ENCODE results near the gene RNF220.

GRCh38 chr1:44620072-44620471 lies 215.0 kb downstream of the RNF220 start:
- TF ChIP-seq, protein P1, sequence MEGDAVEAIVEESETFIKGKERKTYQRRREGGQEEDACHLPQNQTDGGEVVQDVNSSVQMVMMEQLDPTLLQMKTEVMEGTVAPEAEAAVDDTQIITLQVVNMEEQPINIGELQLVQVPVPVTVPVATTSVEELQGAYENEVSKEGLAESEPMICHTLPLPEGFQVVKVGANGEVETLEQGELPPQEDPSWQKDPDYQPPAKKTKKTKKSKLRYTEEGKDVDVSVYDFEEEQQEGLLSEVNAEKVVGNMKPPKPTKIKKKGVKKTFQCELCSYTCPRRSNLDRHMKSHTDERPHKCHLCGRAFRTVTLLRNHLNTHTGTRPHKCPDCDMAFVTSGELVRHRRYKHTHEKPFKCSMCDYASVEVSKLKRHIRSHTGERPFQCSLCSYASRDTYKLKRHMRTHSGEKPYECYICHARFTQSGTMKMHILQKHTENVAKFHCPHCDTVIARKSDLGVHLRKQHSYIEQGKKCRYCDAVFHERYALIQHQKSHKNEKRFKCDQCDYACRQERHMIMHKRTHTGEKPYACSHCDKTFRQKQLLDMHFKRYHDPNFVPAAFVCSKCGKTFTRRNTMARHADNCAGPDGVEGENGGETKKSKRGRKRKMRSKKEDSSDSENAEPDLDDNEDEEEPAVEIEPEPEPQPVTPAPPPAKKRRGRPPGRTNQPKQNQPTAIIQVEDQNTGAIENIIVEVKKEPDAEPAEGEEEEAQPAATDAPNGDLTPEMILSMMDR (IDR thresholded peaks at IDR 0.05) = no peak
- TF ChIP-seq EP300 (IDR thresholded peaks at IDR 0.05) (no peak), POLR2AphosphoS5 (IDR thresholded peaks at IDR 0.05) (no peak), POLR2A (IDR thresholded peaks at IDR 0.05) (no peak)
